ENCODE results near the gene EMP1. TPM values are rescaled to one million over a fixed set of nuclear protein-coding genes. Genes with fewer than 3 reads are reported as not detected.

The EMP1 gene
- total and polyA plus RNA-seq, 4 donors = 67.5 to 348 (median 167) TPM

DNA sequence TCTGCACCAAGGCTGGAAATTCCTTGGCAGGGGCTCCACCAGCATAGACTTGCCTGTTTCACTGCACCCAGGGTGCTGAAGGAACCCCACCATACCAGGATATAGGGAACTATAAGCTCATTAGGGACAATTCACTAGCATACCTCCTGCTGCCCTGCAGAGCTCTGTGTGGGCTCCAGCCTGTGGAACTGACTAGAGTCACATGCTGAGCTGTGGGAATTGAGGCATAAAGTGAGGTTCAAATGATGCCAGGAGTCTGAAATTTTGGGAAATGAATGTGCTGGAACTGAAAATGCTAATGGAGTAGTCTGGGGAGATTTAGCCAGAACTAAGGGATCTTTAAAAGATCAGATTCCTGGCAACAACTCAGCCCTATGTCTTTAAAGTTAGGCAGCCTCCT, 7.3 kb upstream of the EMP1 start:
- H3K36me3 ChIP-seq (ENCODE audit: control insufficient read depth in 4 of 4, insufficient read depth in 4 of 4, low read length in 4 of 4) = no peaks in the 10 kb centered on the region
- H3K27ac ChIP-seq (ENCODE audit: low read depth in 1 of 2, low read length in 1 of 2) = no peak overlapping the region
- H3K9me3 ChIP-seq (ENCODE audit: control insufficient read depth in 4 of 4, insufficient read depth in 3 of 4, low read length in 3 of 4) = no peaks in the 10 kb centered on the region
- ATAC-seq (ENCODE audit: insufficient read depth, low FRiP score) = peak; percentile 51
- no peaks in the 10 kb centered on the region for H3K27me3 ChIP-seq (ENCODE audit: control insufficient read depth in 3 of 3, insufficient read depth in 3 of 3, low read length in 2 of 3)
- TF ChIP-seq, protein P1, sequence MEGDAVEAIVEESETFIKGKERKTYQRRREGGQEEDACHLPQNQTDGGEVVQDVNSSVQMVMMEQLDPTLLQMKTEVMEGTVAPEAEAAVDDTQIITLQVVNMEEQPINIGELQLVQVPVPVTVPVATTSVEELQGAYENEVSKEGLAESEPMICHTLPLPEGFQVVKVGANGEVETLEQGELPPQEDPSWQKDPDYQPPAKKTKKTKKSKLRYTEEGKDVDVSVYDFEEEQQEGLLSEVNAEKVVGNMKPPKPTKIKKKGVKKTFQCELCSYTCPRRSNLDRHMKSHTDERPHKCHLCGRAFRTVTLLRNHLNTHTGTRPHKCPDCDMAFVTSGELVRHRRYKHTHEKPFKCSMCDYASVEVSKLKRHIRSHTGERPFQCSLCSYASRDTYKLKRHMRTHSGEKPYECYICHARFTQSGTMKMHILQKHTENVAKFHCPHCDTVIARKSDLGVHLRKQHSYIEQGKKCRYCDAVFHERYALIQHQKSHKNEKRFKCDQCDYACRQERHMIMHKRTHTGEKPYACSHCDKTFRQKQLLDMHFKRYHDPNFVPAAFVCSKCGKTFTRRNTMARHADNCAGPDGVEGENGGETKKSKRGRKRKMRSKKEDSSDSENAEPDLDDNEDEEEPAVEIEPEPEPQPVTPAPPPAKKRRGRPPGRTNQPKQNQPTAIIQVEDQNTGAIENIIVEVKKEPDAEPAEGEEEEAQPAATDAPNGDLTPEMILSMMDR (IDR thresholded peaks at IDR 0.05; ENCODE audit: control extremely low read depth, extremely low read depth) = no peak
- H3K9ac ChIP-seq (ENCODE audit: insufficient read depth in 1 of 2, low read length in 2 of 2) = no peak overlapping the region
- no peak for DNase-seq
- H3K4me1 ChIP-seq (ENCODE audit: control insufficient read depth in 5 of 5, insufficient read depth in 5 of 5, low read length in 5 of 5) = peaks cover 0 to 25% (median 6%) of the 10 kb centered on the region in 5 donors
- no peak overlapping the region for H3K4me3 ChIP-seq

DNA sequence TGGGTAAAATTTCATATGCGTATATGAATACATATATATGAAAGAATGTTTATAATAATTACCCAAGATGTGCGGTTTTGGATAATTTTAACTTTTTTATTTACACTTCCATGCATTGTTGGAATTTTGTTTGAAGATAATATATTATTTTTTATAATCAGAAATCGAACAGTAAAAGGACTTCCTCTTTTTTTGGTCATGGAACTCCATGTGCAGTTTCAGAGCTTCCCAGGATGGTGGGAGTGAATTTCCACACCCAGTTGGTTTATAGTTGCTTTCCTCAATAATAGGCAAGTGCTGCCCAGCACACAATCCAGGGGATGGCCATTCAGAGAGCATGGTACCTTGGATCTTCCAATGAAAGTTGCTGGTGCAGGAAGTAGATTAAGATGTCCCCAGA, 6.3 kb upstream of the EMP1 start:
- H3K27ac ChIP-seq (ENCODE audit: low read depth in 1 of 2, low read length in 1 of 2) = no peak overlapping the region
- H3K9me3 ChIP-seq (ENCODE audit: control insufficient read depth in 4 of 4, insufficient read depth in 3 of 4, low read length in 3 of 4) = no peaks in the 10 kb centered on the region
- no peak overlapping the region for H3K9ac ChIP-seq (ENCODE audit: insufficient read depth in 1 of 2, low read length in 2 of 2)
- H3K4me1 ChIP-seq (ENCODE audit: control insufficient read depth in 5 of 5, insufficient read depth in 5 of 5, low read length in 5 of 5) = peaks cover 0 to 35% (median 7%) of the 10 kb centered on the region in 5 donors
- no peak overlapping the region for H3K4me3 ChIP-seq
- ATAC-seq (ENCODE audit: insufficient read depth, low FRiP score) = no peak
- 45 to 57% methylated on average over 3 of the region's 3 CpGs for WGBS, 2 donors
- no peak for DNase-seq
- TF ChIP-seq, protein P1 (IDR thresholded peaks at IDR 0.05; ENCODE audit: control extremely low read depth, extremely low read depth) = no peak
- no peaks in the 10 kb centered on the region for H3K36me3 ChIP-seq (ENCODE audit: control insufficient read depth in 4 of 4, insufficient read depth in 4 of 4, low read length in 4 of 4)
- no peaks in the 10 kb centered on the region for H3K27me3 ChIP-seq (ENCODE audit: control insufficient read depth in 3 of 3, insufficient read depth in 3 of 3, low read length in 2 of 3)

DNA sequence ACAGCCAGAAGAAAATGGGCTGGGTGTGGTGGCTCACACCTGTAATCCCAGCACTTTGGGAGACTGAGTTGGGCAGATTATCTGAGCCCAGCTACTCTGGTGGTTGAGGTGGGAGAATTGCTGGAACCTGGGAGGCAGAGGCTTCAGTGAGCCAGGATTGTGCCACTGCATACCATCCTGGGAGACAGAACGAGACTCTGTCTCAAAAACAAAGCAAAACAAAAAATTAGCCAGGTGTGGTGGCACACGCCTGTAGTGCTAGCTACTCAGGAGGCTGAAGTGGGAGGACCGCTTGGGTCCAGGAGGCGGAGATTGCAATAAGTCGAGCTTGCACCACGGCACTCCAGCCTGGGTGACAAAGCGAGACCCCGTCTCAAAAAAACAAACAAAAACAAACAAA, 3.8 kb upstream of the EMP1 start:
- H3K9ac ChIP-seq (ENCODE audit: insufficient read depth in 1 of 2, low read length in 2 of 2) = no peak overlapping the region
- H3K27me3 ChIP-seq (ENCODE audit: control insufficient read depth in 3 of 3, insufficient read depth in 3 of 3, low read length in 2 of 3) = no peaks in the 10 kb centered on the region
- no peak overlapping the region for H3K4me3 ChIP-seq
- TF ChIP-seq, protein P1 (IDR thresholded peaks at IDR 0.05; ENCODE audit: control extremely low read depth, extremely low read depth) = no peak
- no peak for ATAC-seq (ENCODE audit: insufficient read depth, low FRiP score)
- no peaks in the 10 kb centered on the region for H3K36me3 ChIP-seq (ENCODE audit: control insufficient read depth in 4 of 4, insufficient read depth in 4 of 4, low read length in 4 of 4)
- no peak overlapping the region for H3K27ac ChIP-seq (ENCODE audit: low read depth in 1 of 2, low read length in 1 of 2)
- H3K9me3 ChIP-seq (ENCODE audit: control insufficient read depth in 4 of 4, insufficient read depth in 3 of 4, low read length in 3 of 4) = no peaks in the 10 kb centered on the region
- no peak for DNase-seq
- WGBS, 2 donors = 93 to 94% methylated on average over 8 of the region's 8 CpGs
- peaks cover 0 to 59% (median 12%) of the 10 kb centered on the region in 5 donors for H3K4me1 ChIP-seq (ENCODE audit: control insufficient read depth in 5 of 5, insufficient read depth in 5 of 5, low read length in 5 of 5)
